Measurements from ENCODE around the gene TRMT2A.

GRCh38 chr22:20110359-20110985 is 6.6 kb downstream of the TRMT2A start:
- no peak for TF ChIP-seq CTCF (IDR thresholded peaks at IDR 0.05)
- no peak for TF ChIP-seq POLR2A (IDR thresholded peaks at IDR 0.05)

Data from body of pancreas (tissue), 4 donors.